Measurements from ENCODE around the gene KCNT2.

- TF ChIP-seq POLR2AphosphoS5 (IDR thresholded peaks at IDR 0.05) (no peak), EP300 (IDR thresholded peaks at IDR 0.05) (no peak)
- TF ChIP-seq, protein P1, sequence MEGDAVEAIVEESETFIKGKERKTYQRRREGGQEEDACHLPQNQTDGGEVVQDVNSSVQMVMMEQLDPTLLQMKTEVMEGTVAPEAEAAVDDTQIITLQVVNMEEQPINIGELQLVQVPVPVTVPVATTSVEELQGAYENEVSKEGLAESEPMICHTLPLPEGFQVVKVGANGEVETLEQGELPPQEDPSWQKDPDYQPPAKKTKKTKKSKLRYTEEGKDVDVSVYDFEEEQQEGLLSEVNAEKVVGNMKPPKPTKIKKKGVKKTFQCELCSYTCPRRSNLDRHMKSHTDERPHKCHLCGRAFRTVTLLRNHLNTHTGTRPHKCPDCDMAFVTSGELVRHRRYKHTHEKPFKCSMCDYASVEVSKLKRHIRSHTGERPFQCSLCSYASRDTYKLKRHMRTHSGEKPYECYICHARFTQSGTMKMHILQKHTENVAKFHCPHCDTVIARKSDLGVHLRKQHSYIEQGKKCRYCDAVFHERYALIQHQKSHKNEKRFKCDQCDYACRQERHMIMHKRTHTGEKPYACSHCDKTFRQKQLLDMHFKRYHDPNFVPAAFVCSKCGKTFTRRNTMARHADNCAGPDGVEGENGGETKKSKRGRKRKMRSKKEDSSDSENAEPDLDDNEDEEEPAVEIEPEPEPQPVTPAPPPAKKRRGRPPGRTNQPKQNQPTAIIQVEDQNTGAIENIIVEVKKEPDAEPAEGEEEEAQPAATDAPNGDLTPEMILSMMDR (IDR thresholded peaks at IDR 0.05) = no peak
Observed at GRCh38 chr1:196450143-196451095, 157.8 kb downstream of the KCNT2 start.

All from sigmoid colon (tissue), 4 donors.